ENCODE measurements around the gene MTF1.

The MTF1 gene

DNA sequence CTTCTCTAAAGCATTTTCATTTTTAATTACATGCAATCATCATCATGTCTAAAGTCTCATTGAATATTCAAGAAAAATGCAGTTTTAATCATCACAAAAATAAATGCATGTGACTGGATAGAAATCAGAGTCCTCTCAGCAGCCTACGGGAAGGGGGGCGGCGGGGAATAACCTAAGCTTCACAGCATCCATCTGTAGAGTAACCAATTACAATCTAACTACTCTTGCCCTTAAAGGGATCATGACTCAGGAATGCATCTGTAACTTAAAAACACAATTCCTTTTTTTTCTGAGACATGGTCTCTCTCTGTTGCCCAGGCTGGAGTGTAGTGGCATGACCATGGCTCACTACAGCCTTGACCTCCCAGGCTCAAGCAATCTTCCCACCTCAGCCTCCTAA is 22.6 kb downstream of the MTF1 start:
- Mint-ChIP-seq H3K4me3 (no peak overlapping the region), H3K27ac (no peak overlapping the region), H3K27me3 (ENCODE audit: low read depth) (no peaks in the 10 kb centered on the region), H3K9me3 (no peaks in the 10 kb centered on the region), H3K36me3 (ENCODE audit: low read depth) (peaks cover 49% of the 10 kb centered on the region), H3K4me1 (ENCODE audit: low read depth) (peaks cover 4% of the 10 kb centered on the region)
- DNase-seq (ENCODE audit: low spot score), result no peak

DNA sequence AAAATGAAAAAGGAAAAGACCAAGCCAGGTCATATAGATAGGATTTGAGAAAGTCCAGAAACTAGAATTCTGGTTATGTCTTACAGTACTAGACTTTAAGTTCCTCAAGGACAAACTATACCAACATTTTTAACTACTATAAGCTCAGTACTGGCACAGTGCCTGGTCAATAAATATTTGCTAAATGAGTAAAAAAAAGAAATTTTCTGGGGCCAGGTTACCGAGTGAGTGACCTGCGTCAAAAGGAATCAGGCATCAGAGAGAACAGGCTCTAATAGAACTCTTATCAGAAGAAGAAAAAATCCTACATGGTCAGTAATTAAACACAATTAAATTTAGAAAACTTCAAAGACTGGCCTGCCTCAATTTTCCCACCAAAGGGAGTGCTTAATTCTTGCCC is 27.6 kb downstream of the MTF1 start:
- Mint-ChIP-seq H3K27me3 (ENCODE audit: low read depth) (no peaks in the 10 kb centered on the region), H3K36me3 (ENCODE audit: low read depth) (peaks cover 47% of the 10 kb centered on the region), H3K9me3 (no peaks in the 10 kb centered on the region), H3K4me1 (ENCODE audit: low read depth) (no peaks in the 10 kb centered on the region), H3K27ac (no peak overlapping the region), H3K4me3 (no peak overlapping the region)
- DNase-seq (ENCODE audit: low spot score), result no peak

DNA sequence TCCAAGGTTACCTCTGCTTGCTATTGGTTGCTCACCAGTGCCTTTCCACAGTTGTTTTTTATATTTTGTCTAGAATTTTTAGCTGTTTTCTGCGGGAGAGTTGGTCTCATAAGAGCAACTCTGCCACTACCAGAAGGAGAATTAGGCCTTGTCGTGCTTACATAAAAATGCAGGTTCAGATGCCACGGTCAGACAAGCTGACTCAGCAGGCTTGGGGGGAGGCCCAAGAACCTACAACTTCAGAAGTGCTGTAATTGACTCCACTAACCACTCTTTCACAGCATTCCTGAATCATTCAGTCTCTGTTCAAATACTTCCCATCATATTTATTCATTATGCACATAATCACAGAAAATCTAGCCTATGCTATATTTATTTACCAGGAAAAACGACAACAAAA is 28.3 kb downstream of the MTF1 start:
- no peak overlapping the region for H3K4me3 Mint-ChIP-seq
- no peaks in the 10 kb centered on the region for H3K9me3 Mint-ChIP-seq
- no peak overlapping the region for H3K27ac Mint-ChIP-seq
- peaks cover 44% of the 10 kb centered on the region for H3K36me3 Mint-ChIP-seq (ENCODE audit: low read depth)
- no peaks in the 10 kb centered on the region for H3K27me3 Mint-ChIP-seq (ENCODE audit: low read depth)
- no peaks in the 10 kb centered on the region for H3K4me1 Mint-ChIP-seq (ENCODE audit: low read depth)
- no peak for DNase-seq (ENCODE audit: low spot score)

DNA sequence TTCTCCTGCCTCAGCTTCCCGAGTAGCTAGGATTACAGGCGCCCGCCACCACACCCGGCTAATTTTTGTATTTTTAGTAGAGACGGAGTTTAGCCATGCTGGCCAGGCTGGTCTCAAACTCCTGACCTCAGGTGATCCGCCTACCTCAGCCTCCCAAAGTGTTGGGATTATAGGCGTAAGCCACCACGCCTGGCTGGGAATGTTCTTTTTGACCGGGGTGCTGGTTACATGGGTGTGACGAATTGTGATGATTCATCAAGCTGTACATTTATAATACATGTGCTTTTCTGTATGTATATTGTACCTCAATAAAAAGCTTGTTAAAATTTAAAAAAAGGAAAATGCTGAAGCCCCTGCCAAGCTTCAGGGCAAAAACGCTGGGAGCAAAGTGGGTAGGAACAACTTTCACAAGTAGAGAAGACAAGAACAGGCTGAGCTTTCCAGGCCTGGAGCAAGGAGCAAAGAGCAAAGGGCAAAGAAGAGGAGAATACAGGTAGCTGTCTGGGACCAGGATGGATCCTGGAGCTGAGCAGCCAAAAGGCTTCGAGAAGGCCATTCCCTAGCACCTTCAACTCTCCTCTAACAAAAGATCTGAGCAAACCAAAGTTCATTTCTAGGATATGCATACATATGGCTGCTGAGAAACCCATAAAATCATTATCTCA is 30.9 kb downstream of the MTF1 start:
- no peak overlapping the region for H3K4me3 Mint-ChIP-seq

GRCh38 chr1:37825506-37825905 is 33.9 kb downstream of the MTF1 start:
- DNase-seq (ENCODE audit: low spot score), result no peak
- H3K27ac Mint-ChIP-seq, result no peak overlapping the region
- no peaks in the 10 kb centered on the region for H3K9me3 Mint-ChIP-seq
- peaks cover 6% of the 10 kb centered on the region for H3K4me1 Mint-ChIP-seq (ENCODE audit: low read depth)
- H3K4me3 Mint-ChIP-seq, result no peak overlapping the region
- peaks cover 34% of the 10 kb centered on the region for H3K36me3 Mint-ChIP-seq (ENCODE audit: low read depth)
- no peaks in the 10 kb centered on the region for H3K27me3 Mint-ChIP-seq (ENCODE audit: low read depth)

More for the DNA sequence above, 30.9 kb downstream of the MTF1 start:
- Mint-ChIP-seq H3K36me3 (ENCODE audit: low read depth) (peaks cover 30% of the 10 kb centered on the region), H3K27me3 (ENCODE audit: low read depth) (no peaks in the 10 kb centered on the region), H3K4me1 (ENCODE audit: low read depth) (peaks cover 6% of the 10 kb centered on the region), H3K9me3 (no peaks in the 10 kb centered on the region), H3K27ac (no peak overlapping the region)
- no peak for DNase-seq (ENCODE audit: low spot score)

DNA sequence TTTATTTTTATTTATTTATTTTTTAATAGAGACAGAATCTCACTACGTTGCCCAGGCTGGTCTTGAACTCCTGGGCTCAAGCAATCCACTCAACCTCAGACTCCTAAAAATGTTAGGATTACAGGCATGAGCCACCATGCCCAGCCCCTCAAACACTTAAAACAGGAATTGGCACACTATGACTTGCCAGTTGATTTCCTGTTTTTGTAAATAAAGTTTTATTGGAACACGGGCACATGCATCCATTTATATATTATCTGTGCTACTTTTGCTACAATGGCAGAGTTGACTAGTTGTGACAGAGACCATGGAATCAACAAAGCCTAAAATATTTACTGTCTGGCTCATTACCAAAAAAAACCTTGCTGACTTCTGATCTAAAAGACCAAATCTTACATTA is 35.4 kb downstream of the MTF1 start:
- Mint-ChIP-seq H3K27me3 (ENCODE audit: low read depth) (no peaks in the 10 kb centered on the region), H3K27ac (no peak overlapping the region), H3K36me3 (ENCODE audit: low read depth) (peaks cover 37% of the 10 kb centered on the region), H3K9me3 (no peaks in the 10 kb centered on the region), H3K4me1 (ENCODE audit: low read depth) (peaks cover 6% of the 10 kb centered on the region), H3K4me3 (no peak overlapping the region)
- no peak for DNase-seq (ENCODE audit: low spot score)

- Mint-ChIP-seq H3K27me3 (ENCODE audit: low read depth) (no peaks in the 10 kb centered on the region), H3K4me1 (ENCODE audit: low read depth) (peaks cover 6% of the 10 kb centered on the region), H3K36me3 (ENCODE audit: low read depth) (peaks cover 32% of the 10 kb centered on the region), H3K27ac (no peak overlapping the region), H3K4me3 (no peak overlapping the region), H3K9me3 (no peaks in the 10 kb centered on the region)
- DNase-seq (ENCODE audit: low spot score), result no peak
Measured at GRCh38 chr1:37822906-37823815, 36.2 kb downstream of the MTF1 start.

DNA sequence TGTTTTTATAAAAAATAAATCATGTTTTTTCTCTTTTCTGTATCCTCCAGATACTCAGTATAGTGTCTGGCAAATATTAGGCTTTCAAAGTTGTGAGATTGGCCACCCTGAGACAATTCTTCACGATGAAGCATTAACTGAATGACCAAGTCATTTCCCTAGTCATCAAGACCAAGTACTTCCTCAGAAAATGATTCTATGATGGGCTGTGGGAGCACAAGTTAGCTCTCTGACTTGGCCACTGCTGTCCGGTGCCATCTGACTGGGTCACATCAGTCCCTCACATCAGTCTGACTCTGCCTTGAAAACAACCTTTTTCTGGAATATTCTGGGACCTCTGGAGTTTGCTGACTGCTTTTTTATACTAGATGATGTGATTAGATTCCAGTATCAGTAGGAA is 37.9 kb downstream of the MTF1 start:
- H3K4me3 Mint-ChIP-seq, result no peak overlapping the region
- H3K9me3 Mint-ChIP-seq, result no peaks in the 10 kb centered on the region
- peaks cover 6% of the 10 kb centered on the region for H3K4me1 Mint-ChIP-seq (ENCODE audit: low read depth)
- H3K27me3 Mint-ChIP-seq (ENCODE audit: low read depth), result no peaks in the 10 kb centered on the region
- peaks cover 38% of the 10 kb centered on the region for H3K36me3 Mint-ChIP-seq (ENCODE audit: low read depth)
- no peak for DNase-seq (ENCODE audit: low spot score)
- no peak overlapping the region for H3K27ac Mint-ChIP-seq

DNA sequence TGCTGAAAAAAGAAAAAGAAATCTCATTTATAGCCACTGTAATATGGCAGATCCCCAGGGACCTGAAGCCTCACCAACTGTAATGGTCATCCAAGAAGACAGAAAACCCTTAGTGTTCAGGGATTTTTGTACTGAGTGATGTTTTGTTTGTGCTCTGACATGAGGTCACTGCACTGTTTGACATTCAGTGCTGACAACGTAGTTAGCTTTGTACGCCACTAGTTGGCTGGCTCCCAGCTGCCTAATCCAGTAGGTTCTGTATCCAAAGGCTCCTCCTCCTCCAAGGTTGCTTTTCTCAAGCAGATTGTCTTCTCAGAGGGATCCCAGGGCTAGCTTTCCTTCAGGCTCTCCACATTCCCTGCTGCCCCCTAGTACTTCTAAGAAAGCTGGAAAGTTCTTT is 41.9 kb downstream of the MTF1 start:
- H3K4me1 Mint-ChIP-seq (ENCODE audit: low read depth), result no peaks in the 10 kb centered on the region
- H3K4me3 Mint-ChIP-seq, result no peak overlapping the region
- no peaks in the 10 kb centered on the region for H3K9me3 Mint-ChIP-seq
- no peaks in the 10 kb centered on the region for H3K27me3 Mint-ChIP-seq (ENCODE audit: low read depth)
- no peak for DNase-seq (ENCODE audit: low spot score)
- peaks cover 34% of the 10 kb centered on the region for H3K36me3 Mint-ChIP-seq (ENCODE audit: low read depth)
- no peak overlapping the region for H3K27ac Mint-ChIP-seq

- peaks cover 9% of the 10 kb centered on the region for H3K4me1 Mint-ChIP-seq (ENCODE audit: low read depth)
- peaks cover 18% of the 10 kb centered on the region for H3K36me3 Mint-ChIP-seq (ENCODE audit: low read depth)
- H3K27ac Mint-ChIP-seq, result no peak overlapping the region
- no peaks in the 10 kb centered on the region for H3K27me3 Mint-ChIP-seq (ENCODE audit: low read depth)
- DNase-seq (ENCODE audit: low spot score), result no peak
- no peaks in the 10 kb centered on the region for H3K9me3 Mint-ChIP-seq
- H3K4me3 Mint-ChIP-seq, result no peak overlapping the region
Measured at GRCh38 chr1:37814252-37814651, 45.1 kb downstream of the MTF1 start.

DNA sequence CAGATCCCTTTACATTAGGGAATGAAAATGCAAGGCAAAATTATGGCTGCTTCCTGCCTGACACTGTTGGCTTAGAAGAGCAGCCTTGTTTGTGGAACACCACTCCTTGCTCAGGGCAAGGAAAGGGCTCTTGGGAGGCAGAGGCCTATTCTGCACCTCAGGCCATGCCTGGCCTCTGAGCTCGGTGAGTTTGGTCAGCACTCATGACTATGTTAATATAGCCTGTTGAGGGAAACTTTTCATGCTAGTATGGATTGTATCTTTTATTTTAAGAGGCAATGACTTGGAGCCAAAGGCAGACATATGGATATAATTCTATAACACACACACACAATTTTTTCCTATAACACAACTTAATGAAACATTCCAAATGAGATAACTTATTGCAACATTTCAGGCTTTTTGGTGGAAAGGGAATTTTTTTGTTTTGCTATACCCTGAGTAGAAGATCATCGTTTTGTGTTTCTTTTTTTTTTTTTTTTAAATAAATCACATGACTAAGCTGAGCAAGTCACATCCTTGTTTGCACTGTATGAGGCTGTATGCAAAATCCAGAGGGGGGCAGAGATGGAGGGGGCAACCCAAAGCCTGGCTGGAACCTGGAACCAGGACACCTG is 45.8 kb downstream of the MTF1 start:
- no peak for DNase-seq (ENCODE audit: low spot score)
- H3K27ac Mint-ChIP-seq, result no peak overlapping the region
- no peaks in the 10 kb centered on the region for H3K9me3 Mint-ChIP-seq
- no peak overlapping the region for H3K4me3 Mint-ChIP-seq
- peaks cover 16% of the 10 kb centered on the region for H3K36me3 Mint-ChIP-seq (ENCODE audit: low read depth)
- H3K27me3 Mint-ChIP-seq (ENCODE audit: low read depth), result no peaks in the 10 kb centered on the region
- peaks cover 14% of the 10 kb centered on the region for H3K4me1 Mint-ChIP-seq (ENCODE audit: low read depth)

DNA sequence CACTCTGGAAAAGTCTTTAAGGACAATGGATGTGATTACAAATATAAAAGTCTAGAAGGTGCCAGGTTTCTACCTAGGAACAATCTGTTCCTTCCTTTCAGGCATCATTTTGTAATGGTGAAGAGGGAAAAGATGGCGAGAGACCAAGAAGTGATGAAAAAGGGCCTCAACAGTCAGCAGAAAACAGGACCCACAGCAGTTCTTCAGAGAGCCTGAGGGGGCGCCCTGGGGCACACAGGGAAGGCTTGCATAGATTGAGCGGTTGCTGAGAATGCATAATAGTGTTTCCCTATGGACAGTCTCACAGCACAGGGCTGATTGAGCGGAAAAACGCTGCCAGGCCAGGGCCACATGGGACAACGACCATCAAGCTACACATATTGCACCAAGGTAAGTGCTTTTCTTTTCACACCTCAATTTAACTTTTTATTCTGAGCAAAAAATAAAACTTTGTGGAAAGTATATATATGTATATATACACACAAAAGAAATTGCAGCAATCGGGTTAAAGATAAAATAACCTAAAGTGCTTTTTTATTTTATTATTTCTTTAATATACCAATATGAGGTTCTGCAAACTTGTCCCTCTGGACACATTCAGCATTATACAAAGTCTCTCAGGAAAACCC is 48.3 kb downstream of the MTF1 start:
- H3K4me3 Mint-ChIP-seq, result no peak overlapping the region

DNA sequence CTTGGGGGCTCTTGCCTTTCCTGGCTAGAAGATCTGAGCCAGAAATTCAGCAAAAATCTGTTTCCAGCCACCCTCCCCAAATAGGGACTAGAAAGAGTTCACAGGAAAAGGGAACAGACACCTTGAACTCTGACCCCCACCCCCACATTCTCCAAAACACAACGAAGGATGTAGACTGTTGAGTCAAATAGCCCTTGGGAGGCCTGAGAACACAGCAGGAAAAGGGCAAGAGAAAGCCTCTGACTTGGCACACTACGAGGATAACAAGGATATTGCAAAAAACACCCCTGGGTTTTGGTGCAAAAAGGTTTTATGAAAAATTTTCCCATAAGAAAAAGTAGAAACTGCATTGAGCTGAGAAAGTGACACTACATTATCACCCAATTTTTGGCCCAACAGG is 49.5 kb downstream of the MTF1 start:
- Mint-ChIP-seq H3K27me3 (ENCODE audit: low read depth) (no peaks in the 10 kb centered on the region), H3K36me3 (ENCODE audit: low read depth) (peaks cover 27% of the 10 kb centered on the region), H3K4me3 (no peak overlapping the region), H3K27ac (no peak overlapping the region), H3K4me1 (ENCODE audit: low read depth) (peaks cover 22% of the 10 kb centered on the region), H3K9me3 (no peaks in the 10 kb centered on the region)
- no peak for DNase-seq (ENCODE audit: low spot score)

More for the DNA sequence above, 48.3 kb downstream of the MTF1 start:
- H3K4me1 Mint-ChIP-seq (ENCODE audit: low read depth), result peaks cover 21% of the 10 kb centered on the region
- H3K9me3 Mint-ChIP-seq, result no peaks in the 10 kb centered on the region
- no peak overlapping the region for H3K27ac Mint-ChIP-seq
- H3K27me3 Mint-ChIP-seq (ENCODE audit: low read depth), result no peaks in the 10 kb centered on the region
- peak; percentile 60 for DNase-seq (ENCODE audit: low spot score)
- H3K36me3 Mint-ChIP-seq (ENCODE audit: low read depth), result peaks cover 20% of the 10 kb centered on the region
